Liver (tissue), 3 donors: Measurements from ENCODE around the gene RAE1.

Source experiments
- ATF3 ChIP-seq: IDR thresholded peaks from 2 replicates; pipeline ENCODE4 v1.6.1; 2016; ENCODE audit warnings: antibody characterized with exemption
- CTCF ChIP-seq: fragments of 150-350 bp; IDR thresholded peaks from 2 replicates; pipeline ENCODE4 v1.5.1; 2017; ENCODE audit warnings: improper control_type of control experiment, low read depth, low read length; ENCODE audit not compliant: missing input control
- GABPA ChIP-seq, 2 donors: IDR thresholded peaks in 1 of 2; conservative IDR thresholded peaks in 1 of 2; 2 replicates each; pipeline ENCODE4 v1.6.1; 2016; ENCODE audit warnings: antibody characterized with exemption in 2 of 2, mild to moderate bottlenecking in 1 of 2, moderate library complexity in 1 of 2
- HNF4A ChIP-seq, 2 donors: conservative IDR thresholded peaks; 2 replicates each; pipeline ENCODE4 v1.6.1; 2016; ENCODE audit warnings: antibody characterized with exemption in 2 of 2, mild to moderate bottlenecking in 2 of 2
- JUND ChIP-seq, 2 donors: IDR thresholded peaks; 2 replicates each; pipeline ENCODE4 v1.6.1; 2016; ENCODE audit warnings: antibody characterized with exemption in 2 of 2
- NR2F2 ChIP-seq: IDR thresholded peaks from 2 replicates; pipeline ENCODE4 v1.6.1; 2016; ENCODE audit warnings: antibody characterized with exemption
- RAD21 ChIP-seq, 2 donors: IDR thresholded peaks; 2 replicates each; pipeline ENCODE4 v1.6.1; 2016; ENCODE audit warnings: antibody characterized with exemption in 2 of 2, mild to moderate bottlenecking in 2 of 2
- RXRA ChIP-seq, 2 donors: IDR thresholded peaks; 2 replicates each; pipeline ENCODE4 v1.6.1; 2017 to 2018; ENCODE audit warnings: antibody characterized with exemption in 2 of 2, mild to moderate bottlenecking in 1 of 2
- SP1 ChIP-seq: IDR thresholded peaks from 2 replicates; pipeline ENCODE4 v1.6.1; 2018; ENCODE audit warnings: antibody characterized with exemption, mild to moderate bottlenecking
- TAF1 ChIP-seq: conservative IDR thresholded peaks from 2 replicates; pipeline ENCODE4 v1.6.1; 2016; ENCODE audit warnings: antibody characterized with exemption, mild to moderate bottlenecking
- YY1 ChIP-seq: IDR thresholded peaks from 2 replicates; pipeline ENCODE4 v1.6.1; 2016; ENCODE audit warnings: antibody characterized with exemption, mild to moderate bottlenecking
- ZBTB33 ChIP-seq: IDR thresholded peaks from 2 replicates; pipeline ENCODE4 v1.6.1; 2016; ENCODE audit warnings: antibody characterized with exemption
- TF ChIP-seq, protein P1 (sequence below): IDR thresholded peaks from 2 replicates; pipeline ENCODE4 v1.6.1; 2016; ENCODE audit warnings: antibody characterized with exemption
- TF ChIP-seq, protein P2 (sequence below): IDR thresholded peaks from 2 replicates; pipeline ENCODE4 v1.6.1; 2016; ENCODE audit warnings: antibody characterized with exemption, mild to moderate bottlenecking
- donor health status: healthy.
- donor health status: healthy.

DNA sequence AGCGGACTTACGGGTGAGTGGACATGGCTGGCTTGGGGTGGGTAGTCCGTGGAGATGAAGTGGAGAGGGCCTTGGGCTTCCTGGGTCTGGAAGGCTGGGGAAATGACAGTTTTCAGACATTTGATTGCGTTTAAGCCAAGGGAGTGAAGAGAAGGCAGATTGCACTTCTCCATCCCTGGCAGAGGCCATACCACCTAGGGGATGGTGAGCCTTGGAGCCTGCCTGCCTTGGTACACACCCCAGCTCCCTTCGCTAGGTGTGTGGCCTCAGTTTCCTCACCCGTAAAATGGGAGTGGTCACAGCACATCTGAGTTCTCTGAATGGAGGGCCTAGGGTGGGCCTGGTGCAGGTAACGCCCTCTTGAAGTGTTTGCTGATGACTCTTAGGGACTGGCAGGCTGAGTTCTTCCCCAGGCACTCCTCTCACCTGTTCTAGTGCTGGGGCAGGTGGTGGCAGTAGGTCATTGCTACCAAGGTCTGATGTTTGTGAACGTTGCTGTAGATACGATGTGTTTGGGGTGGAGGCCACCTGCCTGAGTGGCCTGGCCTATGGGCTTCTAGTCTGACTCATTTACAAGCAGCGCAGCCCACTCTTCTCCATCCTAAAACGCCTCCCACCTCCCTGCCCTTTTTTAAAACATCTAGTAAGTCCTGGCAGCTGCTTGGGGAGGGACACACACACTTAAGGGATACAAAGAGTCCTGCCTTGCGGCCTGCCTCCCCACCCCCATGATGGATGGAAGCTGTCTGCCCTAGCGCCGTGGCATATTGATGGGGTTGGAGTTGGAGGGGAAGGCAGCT, 42.5 kb downstream of the RAE1 start:
- TF ChIP-seq CTCF (no peak), YY1 (no peak), SP1 (no peak), TAF1 (no peak), ZBTB33 (no peak), RAD21 (IDR thresholded peaks at IDR 0.05) (no peak), GABPA (IDR thresholded peaks at IDR 0.05 in 1 of 2, conservative IDR thresholded peaks at IDR 0.05 in 1 of 2) (no peak), HNF4A (conservative IDR thresholded peaks at IDR 0.05) (no peak), ATF3 (no peak), RXRA (IDR thresholded peaks at IDR 0.05) (no peak), JUND (IDR thresholded peaks at IDR 0.05) (no peak), NR2F2 (no peak)
- TF ChIP-seq, protein P1, sequence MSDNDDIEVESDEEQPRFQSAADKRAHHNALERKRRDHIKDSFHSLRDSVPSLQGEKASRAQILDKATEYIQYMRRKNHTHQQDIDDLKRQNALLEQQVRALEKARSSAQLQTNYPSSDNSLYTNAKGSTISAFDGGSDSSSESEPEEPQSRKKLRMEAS, result no peak
- TF ChIP-seq, protein P2, sequence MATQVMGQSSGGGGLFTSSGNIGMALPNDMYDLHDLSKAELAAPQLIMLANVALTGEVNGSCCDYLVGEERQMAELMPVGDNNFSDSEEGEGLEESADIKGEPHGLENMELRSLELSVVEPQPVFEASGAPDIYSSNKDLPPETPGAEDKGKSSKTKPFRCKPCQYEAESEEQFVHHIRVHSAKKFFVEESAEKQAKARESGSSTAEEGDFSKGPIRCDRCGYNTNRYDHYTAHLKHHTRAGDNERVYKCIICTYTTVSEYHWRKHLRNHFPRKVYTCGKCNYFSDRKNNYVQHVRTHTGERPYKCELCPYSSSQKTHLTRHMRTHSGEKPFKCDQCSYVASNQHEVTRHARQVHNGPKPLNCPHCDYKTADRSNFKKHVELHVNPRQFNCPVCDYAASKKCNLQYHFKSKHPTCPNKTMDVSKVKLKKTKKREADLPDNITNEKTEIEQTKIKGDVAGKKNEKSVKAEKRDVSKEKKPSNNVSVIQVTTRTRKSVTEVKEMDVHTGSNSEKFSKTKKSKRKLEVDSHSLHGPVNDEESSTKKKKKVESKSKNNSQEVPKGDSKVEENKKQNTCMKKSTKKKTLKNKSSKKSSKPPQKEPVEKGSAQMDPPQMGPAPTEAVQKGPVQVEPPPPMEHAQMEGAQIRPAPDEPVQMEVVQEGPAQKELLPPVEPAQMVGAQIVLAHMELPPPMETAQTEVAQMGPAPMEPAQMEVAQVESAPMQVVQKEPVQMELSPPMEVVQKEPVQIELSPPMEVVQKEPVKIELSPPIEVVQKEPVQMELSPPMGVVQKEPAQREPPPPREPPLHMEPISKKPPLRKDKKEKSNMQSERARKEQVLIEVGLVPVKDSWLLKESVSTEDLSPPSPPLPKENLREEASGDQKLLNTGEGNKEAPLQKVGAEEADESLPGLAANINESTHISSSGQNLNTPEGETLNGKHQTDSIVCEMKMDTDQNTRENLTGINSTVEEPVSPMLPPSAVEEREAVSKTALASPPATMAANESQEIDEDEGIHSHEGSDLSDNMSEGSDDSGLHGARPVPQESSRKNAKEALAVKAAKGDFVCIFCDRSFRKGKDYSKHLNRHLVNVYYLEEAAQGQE, result no peak
